Medulla oblongata (tissue), 1 donor: ENCODE measurements around the gene UVRAG.
"Not testable (repeated sequence)": the region's sequence is repeated elsewhere in the genome, so short reads cannot be mapped to it uniquely, and the experiment has no call there.

Experiments used
- DNase-seq: peaks from one replicate; pipeline ENCODE4 v3.0.0-alpha.2; 2015; ENCODE audit errors: extremely low spot score

UVRAG gene

DNA sequence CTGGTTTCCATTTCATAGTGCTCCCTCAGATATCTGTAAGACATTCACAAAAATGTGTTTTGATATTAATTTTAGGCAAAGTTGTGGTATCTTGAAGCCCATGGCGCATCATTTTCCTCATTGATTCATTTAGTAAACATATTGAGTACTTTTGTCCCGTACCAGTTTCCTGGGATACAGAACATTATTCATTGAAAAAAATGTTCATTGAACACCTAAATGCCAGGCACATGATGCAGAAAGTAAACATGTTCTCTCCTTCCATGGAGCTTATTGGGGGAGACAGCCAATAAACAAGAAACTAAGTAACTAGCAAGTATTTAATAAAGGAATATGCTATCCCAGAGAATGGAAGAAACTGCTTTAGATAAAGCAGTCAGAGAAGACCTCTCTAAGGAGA is 195.0 kb downstream of the UVRAG start:
- DNase-seq, result no peak

DNA sequence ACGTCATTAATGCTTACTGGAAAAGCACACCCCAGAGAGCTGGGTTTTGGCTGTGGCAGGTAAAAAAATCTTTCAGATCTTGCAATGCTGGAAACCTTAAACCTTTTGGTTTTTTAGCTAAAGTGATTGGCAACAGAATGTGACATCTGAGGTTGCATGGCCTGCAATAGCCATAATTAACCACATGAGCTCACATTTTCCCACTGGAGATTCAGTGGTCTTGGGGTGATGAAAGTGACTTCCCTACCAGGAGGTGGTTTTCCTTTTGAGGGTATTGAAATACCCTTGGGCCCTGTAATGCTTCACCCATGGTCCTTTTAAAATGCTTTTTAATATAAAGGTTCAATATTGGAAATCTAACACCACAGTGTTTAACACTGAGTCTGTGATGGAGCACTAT is 198.5 kb downstream of the UVRAG start:
- DNase-seq, result no peak

DNA sequence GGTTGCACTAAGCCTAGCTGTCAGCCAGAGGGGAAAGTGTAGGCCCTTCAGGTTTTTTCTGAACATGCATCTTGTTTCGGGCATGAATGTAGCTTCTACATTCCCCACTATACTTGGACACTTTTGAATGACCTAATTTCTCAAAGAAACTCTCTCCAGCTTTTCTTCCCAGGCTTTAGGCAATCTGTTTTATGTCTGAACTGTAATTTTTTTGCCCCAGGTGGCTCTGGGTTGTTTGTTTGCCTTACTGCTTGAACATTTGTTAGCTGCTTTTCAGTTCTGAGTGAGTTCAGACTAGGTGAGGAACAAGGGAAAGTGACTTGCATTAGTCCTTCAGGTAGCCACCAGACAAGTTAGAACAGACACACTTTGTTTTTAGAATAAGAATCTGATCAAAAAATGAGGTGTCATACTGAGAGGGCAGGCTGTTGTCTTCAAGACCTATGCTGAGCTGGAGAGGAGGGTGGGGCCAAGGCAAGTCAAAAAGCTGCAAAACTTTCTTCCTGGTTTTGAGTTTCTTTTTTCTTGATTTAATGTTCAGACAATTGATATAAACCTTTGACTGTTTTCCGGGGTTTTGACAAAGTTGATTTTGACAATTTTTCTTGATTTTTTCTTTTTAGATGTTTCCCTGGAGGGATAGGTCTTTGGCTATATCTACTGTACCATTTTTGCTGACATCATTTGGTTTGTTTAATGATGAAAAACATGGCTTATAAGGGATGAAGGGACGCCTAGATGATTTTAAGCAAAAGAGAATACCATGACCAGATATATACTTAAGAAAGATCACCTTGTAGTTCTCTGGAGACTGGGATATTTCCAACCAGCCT is 208.4 kb downstream of the UVRAG start:
- no peak for DNase-seq

DNA sequence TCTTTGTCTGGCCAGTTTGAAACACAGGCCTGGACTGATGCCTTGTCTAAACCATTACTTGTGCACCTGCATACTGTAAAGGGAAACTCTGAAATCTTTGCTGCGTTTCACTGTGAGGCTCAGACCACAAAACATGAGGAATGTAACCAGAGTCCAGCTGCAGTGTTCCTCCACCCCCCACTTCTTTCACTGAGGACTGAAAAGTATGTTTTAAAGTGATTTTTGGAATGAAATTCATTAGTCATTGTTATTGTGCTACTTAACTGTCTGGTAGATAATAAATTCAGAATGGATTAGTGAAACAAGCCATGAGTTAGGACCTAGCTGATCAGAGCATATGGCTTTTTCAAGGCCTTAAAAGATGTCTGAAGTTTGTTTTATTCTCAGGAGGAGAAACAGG is 210.1 kb downstream of the UVRAG start:
- DNase-seq, result no peak

DNA sequence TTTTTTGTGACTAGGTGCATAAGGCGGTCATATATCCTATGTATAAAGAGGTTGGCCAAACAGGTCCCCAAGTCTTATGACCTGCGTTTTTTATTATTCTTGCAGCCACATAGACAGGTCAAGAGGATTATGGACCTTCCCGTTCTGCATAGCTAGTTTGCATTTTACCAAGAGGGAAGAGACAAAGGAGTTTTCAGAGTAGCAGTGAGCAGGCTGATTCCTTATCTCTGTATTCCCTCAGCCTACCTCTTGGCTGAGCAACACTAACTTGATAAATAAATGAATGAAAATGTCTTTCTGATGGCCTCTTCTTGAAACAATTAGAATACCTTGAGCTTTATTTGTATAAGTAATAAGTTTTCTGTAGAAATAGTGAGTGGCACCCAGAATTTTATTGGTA is 210.8 kb downstream of the UVRAG start:
- DNase-seq, result no peak

DNA sequence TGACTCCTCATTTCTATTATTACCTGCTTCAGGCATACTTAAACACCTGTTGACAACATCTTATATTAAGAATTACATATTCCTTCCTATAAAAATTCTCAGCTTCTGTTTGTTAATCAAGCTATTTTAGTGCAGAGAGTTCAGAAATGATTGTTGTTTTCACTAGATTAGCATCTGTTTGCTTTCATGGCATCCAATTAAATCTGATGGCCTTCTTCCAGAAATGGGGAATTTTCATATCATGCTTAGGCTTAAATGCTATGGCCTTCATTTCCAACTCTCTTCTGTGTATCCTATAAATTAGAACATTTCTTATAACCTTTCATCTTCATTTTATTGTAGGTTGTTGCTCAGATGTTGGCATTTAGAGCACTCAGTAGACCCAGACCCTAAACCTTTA is 211.3 kb downstream of the UVRAG start:
- DNase-seq, result no peak

DNA sequence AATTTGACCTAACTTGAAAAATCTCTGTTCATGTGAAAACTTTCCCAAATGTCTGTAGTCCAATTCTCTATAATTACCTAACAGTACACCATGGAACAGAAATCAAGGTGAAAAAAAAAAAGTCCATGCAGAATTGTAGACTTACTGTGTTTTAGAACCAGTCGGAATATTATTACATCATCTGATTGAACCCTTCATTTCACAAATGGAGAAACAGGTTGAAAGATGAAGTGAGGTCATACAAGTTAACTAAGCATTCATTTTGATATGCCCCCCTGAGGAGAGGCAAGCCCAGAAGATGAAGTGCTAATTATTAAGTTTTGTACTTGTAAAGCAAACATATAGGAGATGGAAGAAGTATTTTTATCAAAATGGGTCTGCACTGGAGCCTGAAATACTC is 211.9 kb downstream of the UVRAG start:
- no peak for DNase-seq

DNA sequence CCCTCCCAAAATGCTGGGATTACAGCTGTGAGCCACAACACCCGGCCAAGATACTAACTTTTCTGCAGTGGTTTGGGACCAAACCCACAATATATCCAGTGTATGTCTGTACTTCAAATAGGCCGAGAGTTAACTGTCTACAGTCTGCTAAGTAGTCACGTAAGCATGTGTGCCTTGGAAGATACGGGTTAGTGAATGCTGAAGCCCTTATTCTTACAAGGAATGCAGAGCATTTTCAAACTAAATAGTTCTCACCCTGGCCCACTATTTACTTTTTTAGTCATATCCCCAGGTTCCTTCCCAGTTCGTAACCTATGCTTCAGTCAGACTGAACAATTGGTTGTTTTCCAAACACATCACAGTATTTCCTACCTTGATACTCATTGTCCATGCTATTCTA is 215.3 kb downstream of the UVRAG start:
- DNase-seq, result no peak

DNA sequence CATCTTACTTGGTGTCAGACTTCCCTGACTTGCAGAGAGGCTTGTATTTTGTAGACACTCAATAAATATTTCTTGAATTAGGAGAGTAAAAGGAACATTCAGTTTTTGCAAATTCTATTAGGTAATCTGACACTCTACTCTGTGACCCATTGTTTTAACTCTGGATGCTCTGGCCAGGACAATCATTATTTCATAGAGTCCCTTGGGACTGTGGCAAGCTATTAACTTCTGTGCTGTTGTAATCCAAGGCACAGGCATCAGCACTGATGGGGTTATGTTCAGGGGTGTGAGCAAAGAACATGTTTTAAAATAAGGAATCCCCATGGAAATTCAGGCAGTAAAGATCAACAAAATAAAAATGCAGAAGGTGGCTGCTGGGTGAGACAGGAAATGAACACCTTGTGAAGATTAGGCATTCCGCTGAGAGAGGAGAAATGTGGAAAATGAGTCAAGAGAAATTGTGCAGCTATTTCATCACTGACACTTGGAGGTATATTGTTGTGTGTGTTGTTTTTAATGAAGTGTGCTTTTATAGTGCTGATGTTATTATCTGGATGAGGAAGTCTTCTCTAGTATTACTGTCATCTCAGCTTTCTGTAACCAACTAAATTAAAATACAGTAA is 216.1 kb downstream of the UVRAG start:
- DNase-seq, result no peak

DNA sequence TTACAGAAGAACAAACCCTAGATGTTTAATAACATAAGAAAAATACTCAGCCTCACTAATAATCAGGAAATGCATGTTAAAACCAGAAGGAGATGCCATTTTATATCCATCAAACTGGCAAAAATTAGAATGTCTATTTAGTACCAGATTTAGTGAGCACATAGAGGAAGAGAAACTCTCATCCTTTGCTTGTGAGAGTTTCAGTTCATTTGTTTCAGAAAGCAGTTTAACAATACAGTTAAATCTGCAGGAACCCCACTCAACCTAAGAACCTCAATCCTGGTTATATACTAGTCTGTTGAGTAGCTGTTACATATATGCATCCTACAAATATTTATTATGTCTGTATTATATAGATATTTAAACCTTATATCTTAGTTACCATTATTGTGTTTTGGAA is 218.7 kb downstream of the UVRAG start:
- DNase-seq, result no peak

DNA sequence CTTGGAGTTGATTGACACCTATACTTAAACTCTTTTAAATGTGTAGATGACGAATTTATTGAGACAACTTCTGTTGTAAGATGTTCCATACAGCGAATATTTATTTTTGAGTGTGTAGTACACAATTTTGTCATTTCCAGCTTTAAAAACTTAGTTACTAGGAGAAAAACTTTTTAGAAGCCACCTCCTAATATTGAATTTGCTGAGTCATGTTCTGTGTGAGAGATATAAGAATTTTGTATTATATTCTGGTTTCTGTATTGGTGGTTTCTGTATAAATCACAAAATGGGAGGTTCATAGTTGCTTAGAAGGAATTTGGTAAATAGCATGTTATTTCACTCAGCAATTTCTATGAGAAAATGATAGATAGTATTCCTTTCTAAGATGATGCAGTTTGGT is 220.0 kb downstream of the UVRAG start:
- DNase-seq, result no peak

DNA sequence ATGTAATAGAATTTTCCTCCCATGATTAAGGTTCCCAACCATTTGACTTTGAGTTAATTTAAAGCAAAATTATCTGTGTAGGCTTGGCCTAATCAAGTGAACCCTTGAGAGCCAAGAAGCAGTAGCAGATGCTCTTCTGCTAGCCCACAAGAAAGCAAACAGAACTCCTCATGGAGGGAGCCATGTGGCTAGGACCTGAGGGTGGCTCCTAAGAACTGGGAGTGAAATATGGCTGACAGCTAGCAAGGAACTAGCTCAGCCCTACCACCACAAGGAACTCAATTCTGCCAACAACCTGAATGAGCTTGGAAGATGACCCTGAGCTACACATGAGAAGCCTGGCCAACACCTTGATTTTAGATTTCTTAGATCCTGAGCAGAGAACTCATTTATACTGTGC is 223.6 kb downstream of the UVRAG start:
- DNase-seq, result no peak

DNA sequence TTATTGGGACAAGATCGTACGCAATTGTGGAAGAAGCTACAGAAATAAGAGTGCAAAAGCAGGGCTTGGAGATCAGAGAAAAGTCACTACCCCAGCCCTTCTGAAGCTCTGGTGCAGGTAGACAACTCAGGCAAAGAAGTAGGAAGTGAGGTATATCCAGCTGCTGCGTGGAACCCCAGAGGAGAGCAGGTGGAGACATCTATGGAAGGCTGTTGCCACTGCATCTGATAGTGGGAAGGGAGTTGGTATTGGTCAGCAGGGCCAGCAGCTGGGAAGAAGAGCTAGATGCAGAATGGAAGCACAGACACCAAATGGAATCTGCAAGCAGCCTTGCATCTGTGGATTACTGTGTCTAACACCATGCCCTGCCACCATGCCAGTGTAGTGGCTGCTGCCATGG is 226.2 kb downstream of the UVRAG start:
- no peak for DNase-seq

DNA sequence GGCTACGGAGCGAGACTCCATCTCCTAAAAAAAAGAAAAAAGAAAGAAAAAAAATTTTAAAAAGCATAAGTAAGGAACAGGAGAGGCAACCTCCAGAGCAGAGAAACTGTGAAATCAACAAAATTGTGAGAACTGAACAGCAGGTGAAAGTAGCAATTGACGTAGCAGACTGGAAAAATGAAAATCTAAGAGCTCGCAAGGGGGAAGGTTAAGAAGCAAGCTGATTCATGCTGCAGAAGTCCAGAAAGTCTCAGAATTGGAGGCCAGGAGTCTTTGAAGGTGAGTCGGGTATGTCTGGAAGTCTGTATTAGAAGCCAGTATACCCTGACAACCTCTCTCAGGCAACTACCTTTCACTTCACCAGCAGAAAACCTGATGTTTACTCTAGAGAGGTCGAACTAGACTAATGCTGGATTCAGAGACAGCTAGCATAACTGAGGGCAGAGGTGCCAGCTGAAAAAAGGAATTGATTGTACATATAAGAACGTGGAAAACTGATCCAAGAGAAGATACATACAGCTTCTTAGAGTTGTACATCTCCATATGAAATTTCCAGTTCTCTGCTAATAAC is 229.8 kb downstream of the UVRAG start:
- DNase-seq, result no peak

DNA sequence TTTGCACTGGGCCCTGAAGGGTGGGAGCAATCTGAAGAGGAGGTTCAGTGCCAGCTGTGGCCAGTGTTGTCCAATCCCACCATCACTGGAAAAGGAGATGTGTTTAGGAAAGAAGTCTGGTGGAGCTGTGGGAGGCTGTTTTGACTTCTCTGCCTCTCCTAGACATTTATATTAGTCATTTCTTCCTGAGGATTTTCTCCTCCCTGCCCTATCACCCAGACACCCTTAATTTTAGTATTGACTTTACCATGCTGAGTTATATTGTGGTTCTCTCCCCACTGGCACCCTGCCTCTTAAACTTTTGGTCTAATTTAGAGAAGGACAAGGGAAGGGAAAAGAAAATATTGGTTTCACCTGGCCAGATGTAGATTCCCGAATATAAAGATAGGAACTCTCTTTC is 232.2 kb downstream of the UVRAG start:
- DNase-seq, result no peak

DNA sequence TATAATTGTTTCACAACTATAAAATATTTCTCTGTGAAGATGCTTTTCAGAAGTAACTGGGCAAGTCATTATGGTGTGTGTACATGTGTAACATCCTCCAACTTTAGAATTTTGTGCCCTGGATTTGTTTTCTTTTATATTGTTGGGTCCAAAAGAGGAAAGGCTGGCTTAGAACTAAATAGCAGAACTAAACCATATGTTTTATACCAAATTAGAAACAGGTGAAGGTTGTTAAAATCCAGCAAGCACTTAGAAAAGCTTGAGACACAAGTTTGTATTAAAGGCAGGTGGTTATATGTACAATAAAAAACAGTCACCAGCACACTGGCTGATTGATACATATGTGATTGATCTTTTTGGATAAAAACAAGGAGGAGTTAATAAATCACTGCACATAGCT is 232.8 kb downstream of the UVRAG start:
- no peak for DNase-seq

DNA sequence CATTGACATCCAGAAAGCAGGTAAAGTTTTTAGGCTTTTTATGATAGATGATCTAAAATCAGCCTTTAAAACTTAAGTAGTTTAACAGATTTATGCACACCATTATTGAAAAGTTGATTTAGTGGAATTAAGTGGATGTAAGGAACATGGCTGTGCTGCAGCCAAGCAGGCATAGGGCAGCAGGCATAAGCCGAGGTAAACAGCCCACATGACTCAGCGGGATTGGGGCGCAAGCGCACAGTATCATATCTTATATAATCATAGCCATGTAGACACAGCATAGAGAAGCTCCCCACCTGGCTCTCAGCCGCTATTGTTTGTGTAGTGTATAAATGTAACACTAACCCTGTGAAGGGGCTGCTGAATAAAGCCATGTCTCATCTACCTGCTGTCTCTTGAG is 233.8 kb downstream of the UVRAG start:
- DNase-seq, result no peak

DNA sequence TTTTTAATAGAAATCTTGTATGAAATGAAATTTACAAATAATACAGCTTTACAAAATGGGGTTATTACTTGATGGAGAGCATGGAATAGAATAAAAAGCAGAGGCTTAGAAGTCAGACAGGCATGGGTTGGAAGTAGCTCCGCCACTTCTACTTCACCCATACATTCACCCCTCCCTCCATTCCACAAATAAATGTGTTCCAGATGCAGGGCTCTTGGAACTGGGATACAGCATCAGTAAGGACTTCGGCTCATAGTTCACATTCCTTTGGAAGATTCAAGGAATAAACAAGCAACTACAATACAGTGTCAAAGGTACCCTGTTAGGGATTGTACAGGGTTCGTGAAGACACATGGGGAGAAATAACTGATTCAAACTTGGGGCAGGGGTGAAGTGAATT is 234.5 kb downstream of the UVRAG start:
- no peak for DNase-seq

DNA sequence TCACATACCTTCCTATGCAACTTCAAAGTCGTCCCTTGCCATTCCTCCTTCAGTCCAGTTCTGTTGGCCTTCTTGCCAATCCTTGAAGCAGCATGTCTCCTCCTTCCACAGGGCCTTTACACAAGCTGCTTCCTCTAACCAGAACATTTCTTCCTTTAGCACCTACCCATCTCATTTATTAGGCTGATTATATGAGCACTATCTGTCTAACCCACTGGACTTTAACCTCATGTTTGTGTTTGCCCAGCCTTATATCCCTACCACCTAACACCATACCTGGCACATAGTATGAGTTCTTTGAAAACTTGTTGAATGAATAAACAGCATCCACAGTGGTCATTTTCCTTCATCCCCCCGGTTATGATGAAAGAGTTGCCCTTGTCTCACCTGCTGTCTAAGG is 236.9 kb downstream of the UVRAG start:
- DNase-seq, result no peak

DNA sequence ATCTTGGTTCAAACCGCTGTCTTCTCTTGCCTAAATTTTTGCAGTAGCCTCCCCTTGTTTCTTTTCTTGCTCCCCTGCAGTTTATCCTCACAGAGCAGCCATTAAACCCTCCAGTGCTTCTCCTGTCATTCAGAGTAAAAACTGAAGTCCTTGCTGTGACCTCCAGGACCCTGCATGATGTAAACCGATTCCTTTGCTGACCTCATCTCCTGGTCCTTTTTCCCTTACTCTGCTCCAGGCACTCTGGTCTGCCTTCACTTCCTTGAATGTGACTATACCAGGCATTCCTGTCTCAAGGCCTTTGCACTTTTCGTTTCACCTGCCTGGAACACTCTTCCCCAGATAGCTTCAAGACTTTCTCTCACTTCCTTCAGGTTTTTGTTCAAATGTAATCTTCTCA is 239.3 kb downstream of the UVRAG start:
- no peak for DNase-seq

DNA sequence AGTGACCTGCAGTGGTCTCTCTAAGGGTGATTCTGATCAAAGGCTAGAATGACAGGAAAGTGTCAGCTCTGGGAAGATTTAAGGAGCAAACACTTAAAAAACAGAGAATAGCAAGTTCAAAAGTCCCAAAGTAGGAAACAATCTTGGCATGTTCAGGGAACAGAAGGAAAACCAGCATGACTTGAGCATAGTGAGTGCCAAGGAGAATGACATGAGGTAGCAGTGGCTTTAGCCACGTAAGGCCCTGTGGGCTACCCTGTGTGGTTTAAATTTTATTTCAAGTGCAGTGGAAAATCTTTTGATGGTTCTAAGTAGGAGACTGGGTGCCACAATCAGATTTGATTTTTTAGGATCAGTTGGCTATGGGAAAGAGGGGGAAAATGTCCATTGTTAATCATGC is 241.9 kb downstream of the UVRAG start:
- DNase-seq, result no peak

DNA sequence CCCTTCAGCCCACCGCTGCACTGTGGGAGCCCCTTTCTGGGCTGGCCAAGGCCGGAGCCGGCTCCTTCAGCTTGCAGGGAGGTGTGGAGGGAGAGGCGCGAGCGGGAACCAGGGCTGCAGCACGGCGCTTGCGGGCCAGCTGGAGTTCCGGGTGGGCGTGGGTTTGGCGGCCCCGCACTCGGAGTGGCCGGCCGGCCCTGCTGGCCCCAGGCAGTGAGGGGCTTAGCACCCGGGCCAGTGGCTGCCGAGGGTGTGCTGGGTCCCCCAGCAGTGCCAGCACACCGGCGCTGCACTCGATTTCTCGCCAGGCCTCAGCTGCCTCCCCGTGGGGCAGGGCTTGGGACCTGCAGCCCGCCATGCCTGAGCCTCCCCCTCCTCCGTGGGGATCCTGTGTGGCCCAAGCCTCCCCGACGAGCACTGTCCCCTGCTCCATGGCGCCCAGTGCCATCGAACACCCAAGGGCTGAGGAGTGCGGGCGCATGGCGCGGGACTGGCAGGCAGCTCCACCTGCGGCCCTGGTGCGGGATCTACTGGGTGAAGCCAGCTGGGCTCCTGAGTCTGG is 245.5 kb downstream of the UVRAG start:
- DNase-seq, result not testable (repeated sequence)

DNA sequence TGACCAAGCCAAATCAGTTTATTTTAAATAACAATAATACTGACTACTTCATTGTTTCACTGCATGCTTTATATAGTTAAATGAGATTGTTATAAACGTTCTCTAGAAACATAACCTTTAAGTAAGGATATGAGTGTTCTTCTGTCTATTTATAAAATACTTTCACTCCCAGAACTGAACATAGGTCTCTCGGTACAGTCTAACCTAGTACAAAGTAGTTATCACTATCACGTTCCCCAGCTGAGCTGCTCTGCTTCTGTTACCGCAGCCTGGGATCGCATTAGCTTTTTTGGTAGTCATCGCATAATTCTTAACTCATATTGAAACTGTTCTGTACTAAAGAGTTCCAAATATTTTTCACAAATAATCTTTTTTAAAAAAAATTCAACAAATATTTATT is 247.7 kb downstream of the UVRAG start:
- DNase-seq, result no peak
